HG03066 (cell line): ENCODE measurements around the gene SBNO1.
"Not testable (repeated sequence)": the region's sequence is repeated elsewhere in the genome, so short reads cannot be mapped to it uniquely, and the experiment has no call there.

Source experiments
- ATAC-seq: cut with Tn5 transposase; IDR thresholded peaks from one replicate; pipeline ENCODE4 v1.9.1; 2021; ENCODE audit warnings: low read depth; ENCODE audit not compliant: unreplicated experiment

SBNO1 gene

GRCh38 chr12:123389560-123390351, 25.1 kb upstream of the SBNO1 start:
- ATAC-seq, result no peak

GRCh38 chr12:123388951-123389559, 24.4 kb upstream of the SBNO1 start:
- peak; percentile 12 for ATAC-seq

GRCh38 chr12:123388177-123388950, 23.7 kb upstream of the SBNO1 start:
- ATAC-seq, result peak; percentile 35

- ATAC-seq, result no peak
These were observed 23.0 kb upstream of the SBNO1 start for GRCh38 chr12:123387508-123388176.

- not testable (repeated sequence) for ATAC-seq
These were observed 20.9 kb upstream of the SBNO1 start for GRCh38 chr12:123385536-123385935.

- ATAC-seq, result no peak
These were observed 20.3 kb upstream of the SBNO1 start for GRCh38 chr12:123384994-123385376.

GRCh38 chr12:123384318-123384993, 19.8 kb upstream of the SBNO1 start:
- no peak for ATAC-seq

- ATAC-seq, result no peak
These were observed 18.0 kb upstream of the SBNO1 start for GRCh38 chr12:123382684-123383083.

- ATAC-seq, result no peak
These were observed 14.7 kb upstream of the SBNO1 start for GRCh38 chr12:123379391-123379790.

GRCh38 chr12:123372415-123372814, 7.8 kb upstream of the SBNO1 start:
- not testable (repeated sequence) for ATAC-seq

- ATAC-seq, result not testable (repeated sequence)
These were observed 7.2 kb upstream of the SBNO1 start for GRCh38 chr12:123371667-123372368.

GRCh38 chr12:123369229-123369628, 4.6 kb upstream of the SBNO1 start:
- ATAC-seq, result no peak

- not testable (repeated sequence) for ATAC-seq
These were observed 3.8 kb upstream of the SBNO1 start for GRCh38 chr12:123368431-123368830.

- ATAC-seq, result no peak
These were observed 2.9 kb upstream of the SBNO1 start for GRCh38 chr12:123367511-123367910.

GRCh38 chr12:123365025-123365917, 624 bp upstream of the SBNO1 start:
- peak; percentile 64 for ATAC-seq

- ATAC-seq, result no peak
These were observed 711 bp downstream of the SBNO1 start for GRCh38 chr12:123363740-123364531.

GRCh38 chr12:123363390-123363739, 1.3 kb downstream of the SBNO1 start:
- no peak for ATAC-seq

- ATAC-seq, result no peak
These were observed 6.6 kb downstream of the SBNO1 start for GRCh38 chr12:123358035-123358434.
